Suprapubic skin (tissue), 4 donors: ENCODE measurements around the gene OR4K2. TPM values are rescaled to one million over a fixed set of nuclear protein-coding genes. Genes with fewer than 3 reads are reported as not detected.
"Not testable (repeated sequence)": the region's sequence is repeated elsewhere in the genome, so short reads cannot be mapped to it uniquely, and the experiment has no call there.

Source experiments
- DNase-seq, 2 donors: peaks; one replicate each; pipeline ENCODE4 v3.0.0-alpha.2; 2019; ENCODE audit warnings: low spot score in 2 of 2
- H3K27ac ChIP-seq: fragments of 200-600 bp; sonication (generic); one replicate; pipeline ENCODE4 v1.5.1; 2019
- H3K27me3 ChIP-seq: fragments of 200-600 bp; sonication (generic); one replicate; pipeline ENCODE4 v1.5.1; 2019
- H3K36me3 ChIP-seq: fragments of 200-600 bp; sonication (generic); one replicate; pipeline ENCODE4 v1.5.1; 2019
- H3K4me1 ChIP-seq: fragments of 200-600 bp; sonication (generic); one replicate; pipeline ENCODE4 v1.5.1; 2019
- H3K4me3 ChIP-seq: fragments of 200-600 bp; sonication (generic); one replicate; pipeline ENCODE4 v1.5.1; 2019; ENCODE audit warnings: mild to moderate bottlenecking
- H3K9me3 ChIP-seq: fragments of 200-600 bp; sonication (generic); one replicate; pipeline ENCODE4 v1.5.1; 2019
- CTCF ChIP-seq, 2 donors: fragments of 200-600 bp in 1 of 2; fragments of 450-650 bp in 1 of 2; sonication (generic) in 1 of 2; IDR thresholded peaks; one replicate each; pipeline ENCODE4 v1.5.1; 2016 to 2019; ENCODE audit warnings: antibody characterized with exemption in 2 of 2, mild to moderate bottlenecking in 1 of 2, moderate library complexity in 1 of 2
- EP300 ChIP-seq: sonication (generic); formaldehyde crosslinking; IDR thresholded peaks from one replicate; pipeline ENCODE4 v1.6.1; 2017; ENCODE audit warnings: antibody characterized with exemption
- POLR2A ChIP-seq, 2 donors: fragments of 450-650 bp; IDR thresholded peaks; one replicate each; pipeline ENCODE4 v1.6.1; 2017; ENCODE audit warnings: antibody characterized with exemption in 2 of 2, mild to moderate bottlenecking in 2 of 2, moderate library complexity in 2 of 2
- POLR2AphosphoS5 ChIP-seq, 3 donors: sonication (generic); formaldehyde crosslinking; IDR thresholded peaks; one replicate each; pipeline ENCODE4 v1.6.1; 2017; ENCODE audit warnings: antibody characterized with exemption in 3 of 3
- WGBS: methylation state at CpG from one replicate; pipeline ENCODE4 v1.1.5; 2018; 5-methylcytosine and 5-hydroxymethylcytosine counted together
- total RNA-seq, 4 donors: library from RNA; depleted of rRNA; stranded (reverse); fragments of >200 nt; gene quantifications; one replicate each; pipeline ENCODE4 v1.1.0, GENCODE V29; 2016

The OR4K2 gene
- total RNA-seq, result under 1 TPM in 1 of 4 donors, not detected in 3; 0.04 TPM

- H3K27me3 ChIP-seq, result no peaks in the 10 kb centered on the region
- peaks cover 7% of the 10 kb centered on the region for H3K9me3 ChIP-seq
- DNase-seq, result no peak
- no peak within 1 kb of the TSS for H3K4me3 ChIP-seq
- 62% methylated on average over 2 of the region's 2 CpGs for WGBS
- H3K4me1 ChIP-seq, result no peaks in the 10 kb centered on the region
- no peak within 1 kb of the TSS for H3K27ac ChIP-seq
- H3K36me3 ChIP-seq, result no peaks in the 10 kb centered on the region
- TF ChIP-seq POLR2AphosphoS5 (IDR thresholded peaks at IDR 0.05) (no peak), POLR2A (IDR thresholded peaks at IDR 0.05) (no peak), EP300 (no peak), CTCF (IDR thresholded peaks at IDR 0.05) (no peak)
These were observed at the start of gene OR4K2 for GRCh38 chr14:19874842-19875241. TSS of gene OR4K2 (plus strand) at chr14:19875142. CDS start at chr14:19876268, 1,126 bp downstream.

- DNase-seq, result not testable (repeated sequence)
- WGBS, result 65% methylated on average over 12 of the region's 12 CpGs
These were observed 47.2 kb upstream of the OR4K2 start for GRCh38 chr14:19827626-19828244.

GRCh38 chr14:19828314-19828713 lies 46.6 kb upstream of the OR4K2 start:
- H3K36me3 ChIP-seq, result no peaks in the 10 kb centered on the region
- DNase-seq, result no peak
- H3K27ac ChIP-seq, result no peak overlapping the region
- H3K27me3 ChIP-seq, result no peaks in the 10 kb centered on the region
- TF ChIP-seq POLR2AphosphoS5 (IDR thresholded peaks at IDR 0.05), result no peak
- TF ChIP-seq POLR2A (IDR thresholded peaks at IDR 0.05), result no peak
- no peak for TF ChIP-seq CTCF (IDR thresholded peaks at IDR 0.05)
- TF ChIP-seq EP300, result no peak
- WGBS, result 84% methylated on average over 2 of the region's 2 CpGs
- no peak overlapping the region for H3K4me3 ChIP-seq
- H3K4me1 ChIP-seq, result no peaks in the 10 kb centered on the region
- H3K9me3 ChIP-seq, result peaks cover 5% of the 10 kb centered on the region

More at GRCh38 chr14:19827626-19828244, 47.2 kb upstream of the OR4K2 start:
- not testable (repeated sequence) for H3K4me1 ChIP-seq, H3K27ac ChIP-seq, H3K36me3 ChIP-seq, H3K27me3 ChIP-seq, H3K4me3 ChIP-seq, H3K9me3 ChIP-seq

- H3K9me3 ChIP-seq, result peaks cover 23% of the 10 kb centered on the region
- not testable (repeated sequence) for H3K27ac ChIP-seq, H3K36me3 ChIP-seq, DNase-seq, H3K27me3 ChIP-seq, H3K4me1 ChIP-seq, H3K4me3 ChIP-seq
- WGBS, result 71% methylated on average over 7 of the region's 8 CpGs
These were observed 40.6 kb upstream of the OR4K2 start for GRCh38 chr14:19834203-19834848.

GRCh38 chr14:19838433-19838832 lies 36.5 kb upstream of the OR4K2 start:
- H3K9me3 ChIP-seq, result peaks cover 25% of the 10 kb centered on the region
- no peaks in the 10 kb centered on the region for H3K36me3 ChIP-seq
- no peaks in the 10 kb centered on the region for H3K4me1 ChIP-seq
- H3K27me3 ChIP-seq, result no peaks in the 10 kb centered on the region
- no peak overlapping the region for H3K4me3 ChIP-seq
- TF ChIP-seq CTCF (IDR thresholded peaks at IDR 0.05), result no peak
- no peak for TF ChIP-seq POLR2A (IDR thresholded peaks at IDR 0.05)
- TF ChIP-seq POLR2AphosphoS5 (IDR thresholded peaks at IDR 0.05), result no peak
- no peak for TF ChIP-seq EP300
- no peak for DNase-seq
- no peak overlapping the region for H3K27ac ChIP-seq

GRCh38 chr14:19851365-19851764 lies 23.6 kb upstream of the OR4K2 start:
- H3K4me1 ChIP-seq, result no peaks in the 10 kb centered on the region
- no peak overlapping the region for H3K27ac ChIP-seq
- H3K9me3 ChIP-seq, result peaks cover 4% of the 10 kb centered on the region
- H3K4me3 ChIP-seq, result no peak overlapping the region
- TF ChIP-seq POLR2AphosphoS5 (IDR thresholded peaks at IDR 0.05) (no peak), EP300 (no peak), CTCF (IDR thresholded peaks at IDR 0.05) (no peak), POLR2A (IDR thresholded peaks at IDR 0.05) (no peak)
- no peak for DNase-seq
- no peaks in the 10 kb centered on the region for H3K36me3 ChIP-seq
- no peaks in the 10 kb centered on the region for H3K27me3 ChIP-seq

GRCh38 chr14:19866061-19866669 lies 8.8 kb upstream of the OR4K2 start:
- not testable (repeated sequence) for H3K9me3 ChIP-seq

More at GRCh38 chr14:19866061-19866669, 8.8 kb upstream of the OR4K2 start:
- not testable (repeated sequence) for DNase-seq, H3K4me1 ChIP-seq, H3K36me3 ChIP-seq, H3K27me3 ChIP-seq, H3K4me3 ChIP-seq, H3K27ac ChIP-seq
- WGBS, result 98% methylated on average over 15 of the region's 39 CpGs
